Left cardiac atrium (tissue), 4 donors: ENCODE results near the gene CTNND2. TPM values are rescaled to one million over a fixed set of nuclear protein-coding genes. Genes with fewer than 3 reads are reported as not detected.
A peak's percentile ranks its signal among the peaks of the same experiment; 100 is the strongest.

Experiments used
- ATAC-seq, 2 donors: fragments of 200-7000 bp; cut with Tn5 transposase; one replicate each; pipeline ENCODE4 v1.9.1; 2020; ENCODE audit warnings: mild to moderate bottlenecking in 2 of 2, moderate library complexity in 2 of 2
- DNase-seq: peaks from one replicate; pipeline ENCODE4 v3.0.0-alpha.2; 2020
- intact Hi-C, 2 donors: fragments of 100-400 bp; cut with DNase I; formaldehyde crosslinking; loops; one replicate each; pipeline versions ENCODE4 v1.14.1 to v1.15.1; 2022 to 2023
- total RNA-seq, 2 donors: library from RNA; stranded (reverse); fragmentation: NEBNext Ultra II Directional; extraction: Animal tissue kit (Norgen Biotek cat#: 25700); gene quantifications; one replicate each; pipeline ENCODE4 v1.2.1, GENCODE V29; 2021
- donor health status: DM: no; HTN: yes; CAD: no.
- donor health status: DM: no; HTN: yes; CAD: no; lungs with severe emphysema.
- donor health status: DM: yes; HTN: yes; CAD: no.
- donor health status: Dilated cardiomyopathy.

The CTNND2 gene
- total RNA-seq, 2 donors from 2014 or later = 4.8 to 11.6 TPM

DNA sequence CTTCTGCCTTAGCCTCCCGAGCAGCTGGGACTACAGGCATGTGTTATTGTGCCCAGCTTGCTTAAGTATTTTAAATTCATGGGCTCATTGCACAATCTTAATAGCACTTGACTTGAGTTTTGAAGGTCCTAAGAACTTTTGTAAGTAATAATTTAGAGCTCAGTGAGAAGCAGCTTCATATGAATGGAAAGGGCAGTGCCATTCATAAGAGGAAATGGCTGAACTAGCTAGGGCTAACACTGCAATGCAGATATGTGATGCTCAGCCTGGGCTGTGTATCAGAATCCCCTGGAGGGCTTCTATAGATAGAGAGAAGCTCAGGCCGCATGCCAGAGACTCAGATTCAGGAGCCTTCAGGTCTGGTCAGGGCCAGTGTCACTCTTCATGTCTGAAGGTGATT lies 847.7 kb downstream of the CTNND2 start:
- intact Hi-C loops = no loop called here
- ATAC-seq = no peak
- no peak for DNase-seq

- DNase-seq = no peak
- ATAC-seq = no peak
Observed at GRCh38 chr5:11054014-11054413, 850.2 kb downstream of the CTNND2 start.

DNA sequence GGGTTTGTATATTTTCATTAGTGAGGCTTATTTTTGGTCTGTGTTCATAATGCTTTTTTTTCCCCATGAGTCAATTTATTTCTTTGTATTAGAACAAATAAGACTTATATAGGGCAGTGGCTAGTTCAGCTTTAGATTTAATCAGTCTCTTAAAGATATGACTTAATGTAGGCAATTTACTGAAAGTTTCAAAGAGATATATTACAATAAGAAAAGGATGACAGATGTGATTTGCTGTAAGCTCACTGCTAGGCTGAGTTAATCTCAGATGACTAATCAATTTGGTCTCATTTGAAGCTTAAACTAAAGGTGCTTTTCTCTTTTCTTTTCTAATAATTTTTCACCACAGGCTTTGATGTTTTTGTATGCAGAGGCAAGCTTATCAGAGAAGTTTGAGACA lies 851.4 kb downstream of the CTNND2 start:
- no peak for DNase-seq
- intact Hi-C loops = loop anchor here in 1 of 2 donors (5.0 kb wide), 1 partner anchor 351 kb away; no protein-coding TSS in a partner anchor
- no peak for ATAC-seq

More at GRCh38 chr5:11054014-11054413, 850.2 kb downstream of the CTNND2 start:
- intact Hi-C loops = loop anchor here in 1 of 2 donors (5.0 kb wide), 1 partner anchor 352 kb away; no protein-coding TSS in a partner anchor

GRCh38 chr5:11050596-11051304 lies 853.5 kb downstream of the CTNND2 start:
- DNase-seq (no peak), ATAC-seq (no peak)
- intact Hi-C loops = loop anchor here in 1 of 2 donors (5.0 kb wide), 1 partner anchor 348 kb away; no protein-coding TSS in a partner anchor

DNA sequence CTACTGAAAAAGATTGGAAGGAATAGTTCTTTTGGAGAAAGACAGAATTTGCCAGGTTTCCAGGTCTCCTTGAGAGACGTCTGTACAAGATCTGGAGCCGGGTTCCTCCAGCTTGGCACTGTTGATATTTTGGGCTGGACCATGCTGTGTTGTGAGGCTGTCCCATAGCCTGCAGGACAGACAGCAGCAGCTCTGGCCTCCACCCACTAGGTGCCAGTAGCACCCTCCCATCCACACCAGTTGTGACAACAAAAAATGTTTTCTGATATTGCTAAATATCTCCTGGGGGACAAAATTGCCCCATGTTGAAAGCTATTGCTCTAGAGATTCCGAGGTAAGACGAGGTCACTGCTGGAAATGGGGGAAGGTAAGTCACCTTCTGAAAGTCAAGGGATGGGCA lies 855.5 kb downstream of the CTNND2 start:
- DNase-seq (no peak), ATAC-seq (peak in 1 of 2 donors; percentile 67)
- intact Hi-C loops = loop anchor here in 1 of 2 donors (5.0 to 10.0 kb wide), 2 partner anchors 61 to 184 kb away; no protein-coding TSS in a partner anchor

GRCh38 chr5:11047625-11048024 lies 856.6 kb downstream of the CTNND2 start:
- intact Hi-C loops = loop anchor here in 1 of 2 donors (5.0 to 10.0 kb wide), 2 partner anchors 60 to 183 kb away; no protein-coding TSS in a partner anchor
- DNase-seq (no peak), ATAC-seq (no peak)

GRCh38 chr5:11047030-11047429 lies 857.2 kb downstream of the CTNND2 start:
- ATAC-seq (no peak), DNase-seq (no peak)
- intact Hi-C loops = loop anchor here in 1 of 2 donors (5.0 to 10.0 kb wide), 2 partner anchors 60 to 182 kb away; no protein-coding TSS in a partner anchor

DNA sequence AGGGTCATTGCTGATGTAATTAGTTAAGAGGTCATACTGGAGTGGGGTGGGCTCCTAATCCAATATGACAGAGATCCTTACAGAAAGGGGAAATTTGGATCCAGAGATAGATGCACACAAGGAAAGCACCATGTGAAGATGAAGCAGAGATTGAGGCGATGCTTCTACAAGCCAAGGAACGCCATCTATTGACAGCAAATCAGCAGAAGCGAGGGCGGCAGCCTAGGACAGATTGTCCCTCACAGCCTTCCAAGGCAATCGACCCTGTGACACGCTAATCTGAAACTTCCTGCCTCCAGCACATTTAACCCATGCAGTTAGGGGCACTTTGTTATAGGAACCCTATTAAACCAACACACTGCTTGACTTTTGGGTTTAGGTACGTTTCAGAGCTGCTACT lies 858.1 kb downstream of the CTNND2 start:
- peak; percentile 23 for DNase-seq
- intact Hi-C loops = loop anchor here in 1 of 2 donors (5.0 to 10.0 kb wide), 2 partner anchors 59 to 181 kb away; no protein-coding TSS in a partner anchor
- peak; percentile 61 to 62 for ATAC-seq

- intact Hi-C loops = loop anchor here in 1 of 2 donors (5.0 to 10.0 kb wide), 2 partner anchors 58 to 181 kb away; no protein-coding TSS in a partner anchor
- no peak for ATAC-seq
- DNase-seq = no peak
Observed at GRCh38 chr5:11045411-11045810, 858.8 kb downstream of the CTNND2 start.

DNA sequence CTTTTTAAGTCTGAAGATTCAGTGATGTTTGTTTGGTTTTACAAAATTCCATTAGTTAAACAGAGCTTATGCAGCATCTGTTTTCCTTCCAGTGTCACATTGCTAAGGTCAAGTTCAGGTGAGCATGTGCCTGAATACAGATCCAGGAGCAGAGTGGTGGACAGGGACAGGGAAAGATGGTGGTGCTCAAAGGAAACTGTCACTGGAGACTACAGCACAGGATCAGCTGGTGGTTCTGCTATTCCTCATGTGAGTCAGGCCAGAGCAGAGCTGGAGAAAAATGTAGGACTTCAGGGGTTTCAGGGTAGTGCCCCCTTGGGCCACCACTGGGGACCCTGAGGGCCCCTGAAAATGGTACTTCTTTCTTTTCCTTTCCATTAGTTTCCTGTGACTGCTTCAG lies 859.7 kb downstream of the CTNND2 start:
- intact Hi-C loops = loop anchor here in 1 of 2 donors (10.0 kb wide), 1 partner anchor 180 kb away; no protein-coding TSS in a partner anchor
- DNase-seq (no peak), ATAC-seq (no peak)

DNA sequence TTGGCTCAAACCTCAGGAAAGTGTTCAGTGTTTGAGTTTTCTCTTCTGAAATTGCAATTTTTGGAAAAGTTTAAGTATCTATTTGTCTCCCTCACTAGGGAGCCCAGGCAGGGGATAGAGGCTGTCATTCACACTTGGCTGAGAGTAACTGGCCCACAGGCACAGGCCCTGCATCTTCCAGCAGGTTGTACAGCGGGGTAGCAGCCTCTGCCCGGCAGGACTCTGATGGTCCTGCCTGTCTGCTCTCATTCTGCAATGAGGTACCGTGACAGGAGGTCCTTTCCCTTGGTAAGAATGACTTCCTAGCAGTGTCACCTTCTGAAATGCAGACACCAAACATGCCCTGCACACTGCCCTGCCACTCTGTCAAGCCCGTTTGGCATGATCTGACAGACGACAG lies 860.4 kb downstream of the CTNND2 start:
- intact Hi-C loops = loop anchor here in 1 of 2 donors (10.0 kb wide), 1 partner anchor 179 kb away; no protein-coding TSS in a partner anchor
- ATAC-seq = no peak
- DNase-seq = no peak

GRCh38 chr5:11040345-11040744 lies 863.9 kb downstream of the CTNND2 start:
- intact Hi-C loops = loop anchor here in 1 of 2 donors (10.0 kb wide), 1 partner anchor 176 kb away; no protein-coding TSS in a partner anchor
- DNase-seq = no peak
- no peak for ATAC-seq

DNA sequence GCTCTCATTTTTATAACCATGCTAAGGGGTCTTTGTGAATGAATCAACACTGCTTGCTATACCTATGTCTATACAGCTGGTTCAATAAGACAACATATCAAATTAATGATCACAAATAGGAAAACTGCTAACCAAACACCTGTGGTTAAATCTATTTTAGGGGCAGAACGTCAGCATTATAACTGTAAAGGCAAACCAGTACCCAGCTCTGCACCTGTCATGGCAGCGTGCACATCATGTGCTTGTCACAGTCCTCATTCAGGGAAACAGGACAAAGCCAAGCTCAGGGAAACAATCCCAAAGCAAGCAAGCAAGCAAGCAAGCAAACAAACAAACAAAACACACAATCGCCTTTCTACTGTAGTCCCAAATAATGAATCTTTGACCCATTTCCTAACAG lies 865.5 kb downstream of the CTNND2 start:
- ATAC-seq (no peak), DNase-seq (no peak)
- intact Hi-C loops = no loop called here

- ATAC-seq (no peak), DNase-seq (no peak)
- intact Hi-C loops = no loop called here
Observed at GRCh38 chr5:11037941-11038340, 866.3 kb downstream of the CTNND2 start.

- no peak for ATAC-seq
Observed at GRCh38 chr5:11037080-11037479, 867.2 kb downstream of the CTNND2 start.

DNA sequence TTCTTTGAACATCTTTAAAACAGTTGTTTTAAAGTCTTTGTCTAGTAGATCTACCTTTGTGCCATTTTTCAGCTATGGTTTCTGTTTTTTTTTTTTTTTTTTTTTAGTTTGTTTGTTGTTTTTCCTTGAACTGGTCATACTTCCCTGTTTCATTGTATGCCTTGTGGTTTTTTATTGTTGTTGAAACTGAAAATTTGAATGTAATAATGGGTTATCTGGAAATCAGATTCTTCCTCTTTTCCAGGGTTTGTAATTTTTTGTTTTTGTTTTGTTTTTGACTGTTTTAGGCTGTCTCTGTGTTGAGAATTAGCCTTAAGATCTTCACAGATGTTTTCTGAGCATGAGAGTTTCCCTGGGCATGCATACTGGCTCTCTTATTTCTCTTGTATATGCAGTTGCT lies 873.6 kb downstream of the CTNND2 start:
- intact Hi-C loops = no loop called here
- ATAC-seq (no peak), DNase-seq (no peak)

More at GRCh38 chr5:11037080-11037479, 867.2 kb downstream of the CTNND2 start:
- intact Hi-C loops = no loop called here
- DNase-seq = no peak

DNA sequence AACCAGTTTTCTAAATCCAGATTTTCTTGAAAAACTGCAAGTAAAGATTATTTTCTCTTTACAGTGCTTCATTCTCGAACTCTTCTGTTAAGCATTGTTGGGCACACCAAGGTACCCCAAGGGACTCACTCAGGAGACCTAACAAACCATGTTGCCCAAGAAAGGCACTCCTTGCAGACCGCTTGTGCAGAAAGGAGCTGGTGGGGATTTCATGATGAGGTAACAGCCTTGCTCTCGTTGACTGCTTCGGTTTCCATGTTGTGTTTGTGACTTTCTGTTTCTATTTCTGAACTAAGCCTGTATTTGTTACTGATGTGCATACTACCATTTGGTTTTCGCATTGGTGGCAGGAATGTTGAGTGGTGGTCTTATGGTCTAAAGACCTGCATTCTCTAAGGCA lies 876.6 kb downstream of the CTNND2 start:
- ATAC-seq (no peak), DNase-seq (no peak)
- intact Hi-C loops = no loop called here

DNA sequence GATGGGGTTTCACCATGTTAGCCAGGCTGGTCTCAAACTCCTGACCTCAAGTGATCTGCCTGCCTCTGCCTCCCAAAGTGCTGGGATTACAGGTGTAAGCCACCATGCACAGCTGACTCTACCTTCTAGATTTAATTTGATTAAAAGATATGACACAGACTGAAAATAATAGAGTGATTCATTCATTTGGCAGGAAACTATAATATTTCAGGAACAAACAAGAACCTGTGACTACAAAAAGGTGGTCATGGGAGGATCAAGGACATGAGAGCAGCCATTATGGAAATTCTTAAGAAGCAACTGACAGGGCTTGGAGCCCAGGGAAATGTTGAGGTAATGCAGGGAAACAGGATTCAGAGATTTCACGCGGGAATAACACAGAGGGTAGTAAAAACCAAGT lies 877.7 kb downstream of the CTNND2 start:
- DNase-seq (no peak), ATAC-seq (no peak)
- intact Hi-C loops = no loop called here

DNA sequence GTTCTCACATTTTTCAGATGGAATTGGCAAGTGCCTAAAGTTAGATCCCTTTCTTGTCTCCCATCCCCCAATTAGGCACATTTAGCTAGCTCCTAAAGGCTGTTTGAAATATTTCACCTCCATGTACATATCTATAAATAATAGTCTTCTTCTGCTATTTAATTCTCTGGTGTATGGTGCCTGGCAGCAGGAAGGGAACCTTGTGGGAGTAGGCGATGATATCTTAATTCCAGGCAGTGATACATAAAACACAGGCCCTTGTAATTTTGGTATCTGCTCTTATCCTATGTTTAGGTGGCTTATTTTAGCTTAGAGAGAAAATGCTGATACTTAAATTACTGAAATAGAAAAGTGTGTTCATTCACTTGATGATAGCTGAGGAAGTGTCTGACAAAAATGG lies 880.3 kb downstream of the CTNND2 start:
- ATAC-seq (peak; percentile 51 to 55), DNase-seq (no peak)
- intact Hi-C loops = no loop called here

GRCh38 chr5:11013793-11014192 lies 890.5 kb downstream of the CTNND2 start:
- peak in 1 of 2 donors; percentile 50 for ATAC-seq
- intact Hi-C loops = no loop called here
- no peak for DNase-seq
